Measurements from ENCODE around the gene TTC27. TPM values are rescaled to one million over a fixed set of nuclear protein-coding genes. Genes with fewer than 3 reads are reported as not detected.

TTC27 gene
- total RNA-seq, 1 experiment from 2014 or later, result 25.1 TPM

- Mint-ChIP-seq H3K4me1 (peaks cover 16% of the 10 kb centered on the region), H3K9me3 (no peaks in the 10 kb centered on the region), H3K4me3 (peak overlapping the region; percentile 88), H3K36me3 (peaks cover 9% of the 10 kb centered on the region), H3K27ac (peak overlapping the region; percentile 97), H3K27me3 (ENCODE audit: low read depth) (no peaks in the 10 kb centered on the region)
- TF ChIP-seq ZMAT4 (CRISPR knock-in tag; IDR thresholded peaks at IDR 0.05), result 0 out of 2 replicates have a peak, but pooled peaks have one; percentile 14
- no peak for TF ChIP-seq NR3C1 (CRISPR knock-in tag; conservative IDR thresholded peaks at IDR 0.05; ENCODE audit: low read depth)
- no peak for TF ChIP-seq NR1H2 (CRISPR knock-in tag; IDR thresholded peaks at IDR 0.05)
- TF ChIP-seq NFYB (CRISPR knock-in tag; conservative IDR thresholded peaks at IDR 0.05; ENCODE audit: low read depth), result no peak
- no peak for TF ChIP-seq CREM (CRISPR knock-in tag; IDR thresholded peaks at IDR 0.05)
- 0 out of 2 replicates have a peak, but pooled peaks have one; percentile 20 for TF ChIP-seq PRRX2 (CRISPR knock-in tag; IDR thresholded peaks at IDR 0.05)
- no peak for TF ChIP-seq AR (CRISPR knock-in tag; IDR thresholded peaks at IDR 0.05)
- TF ChIP-seq FOXK1 (CRISPR knock-in tag; IDR thresholded peaks at IDR 0.05), result no peak
- TF ChIP-seq ZNF396 (CRISPR knock-in tag; IDR thresholded peaks at IDR 0.05; ENCODE audit: borderline replicate concordance), result no peak
- TF ChIP-seq OVOL2 (CRISPR knock-in tag; IDR thresholded peaks at IDR 0.05; ENCODE audit: borderline replicate concordance), result no peak
- no peak for TF ChIP-seq ZBTB43 (CRISPR knock-in tag; IDR thresholded peaks at IDR 0.05)
- no peak for TF ChIP-seq ZNF416 (CRISPR knock-in tag; IDR thresholded peaks at IDR 0.05)
- no peak for TF ChIP-seq ZSCAN18 (CRISPR knock-in tag; IDR thresholded peaks at IDR 0.05)
- no peak for TF ChIP-seq STAT6 (CRISPR knock-in tag; conservative IDR thresholded peaks at IDR 0.05; ENCODE audit: low read depth)
- no peak for TF ChIP-seq PRDM15 (CRISPR knock-in tag; IDR thresholded peaks at IDR 0.05)
- TF ChIP-seq MXD4 (CRISPR knock-in tag; IDR thresholded peaks at IDR 0.05; ENCODE audit: borderline replicate concordance), result no peak
- ChIA-PET CTCF (interaction anchor here (0.7 to 2.2 kb wide), 2 partner anchors 92 to 752 kb away, joined by 3 to 5 read pairs; no protein-coding TSS in a partner anchor), POLR2A (interaction anchor here (1.5 kb wide), 1 partner anchor 15 kb away, joined by 3 read pairs; no protein-coding TSS in a partner anchor)
- peak; percentile 77 for ATAC-seq
- peak; percentile 55 for DNase-seq (ENCODE audit: low spot score)
Observed at GRCh38 chr2:32627441-32627813, 423 bp upstream of the TTC27 start.

All from WTC11 (cell line).